NCI-H1092 (cell line): Measurements from ENCODE around the gene SLC24A1.
"Not testable (repeated sequence)": the region's sequence is repeated elsewhere in the genome, so short reads cannot be mapped to it uniquely, and the experiment has no call there.

Source experiments
- DNase-seq: peaks from one replicate; lab custom pipeline; 2025; lab: John Stamatoyannopoulos, UW

SLC24A1 gene

GRCh38 chr15:65621638-65622037 lies at the start of gene SLC24A1:
Gene SLC24A1 (plus strand): TSS chr15:65621938. CDS start chr15:65624081, 2,143 bp downstream.
- no peak for DNase-seq

- no peak for DNase-seq
Observed at GRCh38 chr15:65571971-65572370, 49.8 kb upstream of the SLC24A1 start.

- DNase-seq: no peak
Observed at GRCh38 chr15:65576664-65577063, 45.1 kb upstream of the SLC24A1 start.

- no peak for DNase-seq
Observed at GRCh38 chr15:65577129-65577996, 44.4 kb upstream of the SLC24A1 start.

GRCh38 chr15:65578904-65579728 lies 42.6 kb upstream of the SLC24A1 start:
- DNase-seq: no peak

- no peak for DNase-seq
Observed at GRCh38 chr15:65579762-65580161, 42.0 kb upstream of the SLC24A1 start.

- DNase-seq: no peak
Observed at GRCh38 chr15:65580287-65580686, 41.5 kb upstream of the SLC24A1 start.

- DNase-seq: no peak
Observed at GRCh38 chr15:65583701-65584100, 38.0 kb upstream of the SLC24A1 start.

GRCh38 chr15:65584241-65584640 lies 37.5 kb upstream of the SLC24A1 start:
- no peak for DNase-seq

GRCh38 chr15:65587094-65587493 lies 34.6 kb upstream of the SLC24A1 start:
- DNase-seq: no peak

GRCh38 chr15:65595960-65596359 lies 25.8 kb upstream of the SLC24A1 start:
- no peak for DNase-seq

- no peak for DNase-seq
Observed at GRCh38 chr15:65598468-65598867, 23.3 kb upstream of the SLC24A1 start.

GRCh38 chr15:65599677-65600076 lies 22.1 kb upstream of the SLC24A1 start:
- DNase-seq: no peak

- no peak for DNase-seq
Observed at GRCh38 chr15:65603134-65603533, 18.6 kb upstream of the SLC24A1 start.

GRCh38 chr15:65603559-65603958 lies 18.2 kb upstream of the SLC24A1 start:
- no peak for DNase-seq

GRCh38 chr15:65610871-65611718 lies 10.6 kb upstream of the SLC24A1 start, which contains the start of gene INTS14:
Gene INTS14 (minus strand): TSS chr15:65611131. CDS start chr15:65607380, 3,751 bp downstream.
- peak; percentile 90 for DNase-seq

- no peak for DNase-seq
Observed at GRCh38 chr15:65611888-65612615, 9.7 kb upstream of the SLC24A1 start.

- DNase-seq: no peak
Observed at GRCh38 chr15:65612616-65612946, 9.2 kb upstream of the SLC24A1 start.

- no peak for DNase-seq
Observed at GRCh38 chr15:65612949-65613744, 8.6 kb upstream of the SLC24A1 start.

GRCh38 chr15:65615887-65616286 lies 5.9 kb upstream of the SLC24A1 start:
- DNase-seq: not testable (repeated sequence)
